Subcutaneous abdominal adipose tissue (tissue), 5 donors: ENCODE data around the gene CROCC2.

Source experiments
- H3K27ac ChIP-seq: one replicate; pipeline ENCODE4 v1.7.0; 2013; ENCODE audit warnings: low read depth, mild to moderate bottlenecking, inconsistent platforms, low read length, moderate library complexity
- H3K27me3 ChIP-seq, 5 donors: one replicate each; pipeline ENCODE4 v1.7.0; 2013; ENCODE audit warnings: low read length in 5 of 5, inconsistent platforms in 1 of 5; ENCODE audit not compliant: control insufficient read depth in 5 of 5, insufficient read depth in 4 of 5
- H3K36me3 ChIP-seq, 5 donors: one replicate each; pipeline ENCODE4 v1.7.0; 2013; ENCODE audit warnings: low read length in 5 of 5; ENCODE audit not compliant: control insufficient read depth in 5 of 5, insufficient read depth in 5 of 5
- H3K4me1 ChIP-seq, 5 donors: one replicate each; pipeline ENCODE4 v1.7.0; 2013; ENCODE audit warnings: low read length in 5 of 5, mild to moderate bottlenecking in 3 of 5, moderate library complexity in 1 of 5; ENCODE audit not compliant: control insufficient read depth in 5 of 5, insufficient read depth in 5 of 5
- H3K4me3 ChIP-seq, 5 donors: one replicate each; pipeline ENCODE4 v1.7.0; 2013; ENCODE audit warnings: low read length in 5 of 5, low read depth in 1 of 5
- H3K9ac ChIP-seq, 5 donors: one replicate each; pipeline ENCODE4 v1.7.0; 2013; ENCODE audit warnings: low read length in 5 of 5, mild to moderate bottlenecking in 4 of 5, moderate library complexity in 3 of 5
- H3K9me3 ChIP-seq, 5 donors: one replicate each; pipeline ENCODE4 v1.7.0; 2013; ENCODE audit warnings: low read length in 5 of 5; ENCODE audit not compliant: control insufficient read depth in 5 of 5
- donor health status: healthy.
- donor health status: healthy.
- donor health status: healthy.
- donor health status: healthy.
- donor health status: healthy.

The CROCC2 gene

DNA sequence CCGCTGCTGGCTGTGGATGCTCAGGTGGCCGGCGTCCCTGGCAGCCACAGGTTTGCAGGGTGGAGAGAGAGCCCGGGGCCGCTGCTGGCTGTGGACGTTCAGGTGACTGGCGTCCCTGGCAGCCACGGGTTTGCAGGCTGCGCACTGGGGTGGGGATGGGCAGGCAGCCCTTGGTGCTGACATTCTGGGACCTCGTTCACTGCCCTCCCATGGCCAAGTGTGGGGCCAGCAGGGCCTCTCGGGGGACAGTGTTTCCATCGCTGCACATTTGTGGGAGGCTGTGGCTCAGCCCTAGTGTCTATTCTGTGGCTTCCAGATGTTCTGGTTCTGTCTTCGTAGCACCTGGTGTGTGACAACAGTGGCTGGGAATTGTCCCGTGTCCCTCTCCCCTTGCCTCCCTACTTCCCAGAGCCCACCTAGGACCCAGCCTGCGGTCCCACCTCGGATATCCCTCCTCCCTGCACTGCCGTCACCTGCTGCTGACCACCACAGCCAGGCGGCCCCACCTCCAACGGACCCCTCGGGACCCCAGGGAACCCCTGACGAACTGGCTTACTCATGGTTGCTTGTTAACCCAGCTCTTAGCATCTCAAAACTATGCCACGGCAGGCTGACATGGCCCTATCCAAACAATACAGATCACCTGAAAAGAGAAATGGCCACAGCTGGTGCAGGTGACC lies 915 bp downstream of the CROCC2 start:
- peaks cover 0 to 10% (median 0%) of the 10 kb centered on the region in 5 donors for H3K4me1 ChIP-seq
- no peaks in the 10 kb centered on the region for H3K36me3 ChIP-seq
- H3K4me3 ChIP-seq = no peak overlapping the region
- peaks cover 11 to 23% (median 16%) of the 10 kb centered on the region in 5 donors for H3K27me3 ChIP-seq
- H3K27ac ChIP-seq = no peak overlapping the region
- no peaks in the 10 kb centered on the region for H3K9me3 ChIP-seq
- no peak overlapping the region for H3K9ac ChIP-seq

- Histone ChIP-seq H3K4me3 (no peak overlapping the region), H3K27ac (no peak overlapping the region), H3K36me3 (no peaks in the 10 kb centered on the region), H3K27me3 (peaks cover 11 to 23% (median 17%) of the 10 kb centered on the region in 5 donors), H3K9ac (no peak overlapping the region), H3K4me1 (peaks cover 5 to 24% (median 11%) of the 10 kb centered on the region in 5 donors), H3K9me3 (no peaks in the 10 kb centered on the region)
Measured at GRCh38 chr2:240909216-240909974, 3.3 kb downstream of the CROCC2 start.

DNA sequence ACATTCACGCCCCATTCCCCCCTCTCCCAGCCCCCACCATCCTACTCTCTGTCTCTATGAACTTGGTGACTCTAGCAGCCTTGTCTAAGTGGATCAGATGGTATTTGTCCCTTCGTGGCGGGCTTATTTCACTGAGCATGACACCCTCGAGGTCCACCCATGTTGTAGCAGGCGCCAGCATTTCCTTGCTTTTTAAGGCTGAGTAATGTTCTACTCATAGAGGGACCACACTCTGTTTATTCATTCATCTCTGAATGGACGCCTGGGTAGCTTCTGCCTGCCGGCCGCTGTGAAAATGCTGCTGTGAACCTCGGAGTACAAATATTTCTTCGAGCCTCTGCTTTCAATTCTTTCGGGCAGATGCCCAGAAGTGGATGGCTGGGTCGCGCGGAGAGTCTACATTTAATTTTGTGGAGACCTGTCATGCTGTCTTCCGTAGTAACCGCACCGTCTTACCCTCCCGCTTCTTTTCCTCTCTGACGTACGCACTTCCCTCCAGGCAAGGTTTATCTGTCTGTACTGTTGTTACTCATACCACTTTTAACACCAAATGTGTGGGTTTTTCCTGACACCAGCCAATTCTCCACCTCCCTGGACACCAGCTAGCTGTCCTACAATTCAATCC lies 5.6 kb downstream of the CROCC2 start:
- Histone ChIP-seq H3K4me3 (no peak overlapping the region), H3K36me3 (no peaks in the 10 kb centered on the region), H3K27ac (no peak overlapping the region), H3K9me3 (no peaks in the 10 kb centered on the region), H3K9ac (no peak overlapping the region), H3K4me1 (peaks cover 5 to 35% (median 30%) of the 10 kb centered on the region in 5 donors), H3K27me3 (peaks cover 14 to 18% (median 16%) of the 10 kb centered on the region in 5 donors)

DNA sequence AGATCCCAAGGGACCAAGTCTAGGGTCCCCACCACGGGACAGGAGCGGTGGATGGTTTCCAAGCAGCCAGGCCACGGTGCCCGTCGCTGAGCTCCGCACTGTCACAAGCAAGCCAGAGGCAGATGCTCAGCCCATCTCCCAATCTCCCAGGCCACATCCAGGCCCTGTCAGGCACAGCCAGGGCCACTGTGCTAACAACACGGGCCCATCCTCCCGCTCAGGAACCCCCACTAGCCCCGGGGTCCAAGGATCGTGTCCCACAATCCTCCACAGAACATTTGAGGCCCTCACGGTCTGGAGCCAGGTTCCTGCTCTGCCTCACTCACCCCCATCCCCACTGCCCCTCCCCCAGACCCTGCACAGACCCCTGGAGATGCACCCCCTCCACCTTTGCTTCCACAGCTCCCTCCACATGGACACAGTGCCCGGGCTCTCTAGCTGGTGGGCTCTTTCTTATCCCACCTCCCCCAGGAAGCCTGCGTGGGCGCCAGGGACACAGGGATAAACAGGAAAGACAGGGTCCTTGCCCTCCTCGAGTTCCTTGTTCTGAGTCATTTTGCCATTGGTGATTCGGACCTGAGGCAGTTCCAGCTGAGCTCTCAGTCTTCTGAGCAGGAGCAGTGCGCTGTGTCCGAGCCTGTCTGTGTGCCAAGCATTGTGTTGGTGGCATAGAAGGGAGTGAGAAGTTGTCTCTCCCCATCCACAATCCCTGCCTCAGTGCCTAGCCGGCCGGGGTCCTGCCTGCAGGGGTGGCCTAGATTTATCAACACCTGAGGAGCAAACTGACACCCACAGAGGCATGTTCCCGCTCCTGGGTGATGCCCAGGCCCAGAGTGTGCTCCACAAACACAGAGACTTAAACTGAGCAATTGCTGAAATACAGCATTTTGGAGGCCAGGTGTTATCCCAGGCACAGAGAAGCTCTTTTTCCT lies 7.0 kb downstream of the CROCC2 start:
- Histone ChIP-seq H3K9me3 (no peaks in the 10 kb centered on the region), H3K27ac (no peak overlapping the region), H3K4me1 (peaks cover 7 to 45% (median 35%) of the 10 kb centered on the region in 5 donors), H3K9ac (peak overlapping the region in 1 of 5 donors; percentile 32), H3K4me3 (no peak overlapping the region), H3K36me3 (no peaks in the 10 kb centered on the region), H3K27me3 (peaks cover 7 to 18% (median 9%) of the 10 kb centered on the region in 5 donors)

- Histone ChIP-seq H3K36me3 (no peaks in the 10 kb centered on the region), H3K4me1 (peaks cover 7 to 45% (median 35%) of the 10 kb centered on the region in 5 donors), H3K27me3 (peaks cover 7 to 18% (median 9%) of the 10 kb centered on the region in 5 donors), H3K27ac (no peak overlapping the region), H3K4me3 (peak overlapping the region in 1 of 5 donors; percentile 33), H3K9ac (no peak overlapping the region), H3K9me3 (no peaks in the 10 kb centered on the region)
Measured at GRCh38 chr2:240913810-240914644, 7.9 kb downstream of the CROCC2 start.

DNA sequence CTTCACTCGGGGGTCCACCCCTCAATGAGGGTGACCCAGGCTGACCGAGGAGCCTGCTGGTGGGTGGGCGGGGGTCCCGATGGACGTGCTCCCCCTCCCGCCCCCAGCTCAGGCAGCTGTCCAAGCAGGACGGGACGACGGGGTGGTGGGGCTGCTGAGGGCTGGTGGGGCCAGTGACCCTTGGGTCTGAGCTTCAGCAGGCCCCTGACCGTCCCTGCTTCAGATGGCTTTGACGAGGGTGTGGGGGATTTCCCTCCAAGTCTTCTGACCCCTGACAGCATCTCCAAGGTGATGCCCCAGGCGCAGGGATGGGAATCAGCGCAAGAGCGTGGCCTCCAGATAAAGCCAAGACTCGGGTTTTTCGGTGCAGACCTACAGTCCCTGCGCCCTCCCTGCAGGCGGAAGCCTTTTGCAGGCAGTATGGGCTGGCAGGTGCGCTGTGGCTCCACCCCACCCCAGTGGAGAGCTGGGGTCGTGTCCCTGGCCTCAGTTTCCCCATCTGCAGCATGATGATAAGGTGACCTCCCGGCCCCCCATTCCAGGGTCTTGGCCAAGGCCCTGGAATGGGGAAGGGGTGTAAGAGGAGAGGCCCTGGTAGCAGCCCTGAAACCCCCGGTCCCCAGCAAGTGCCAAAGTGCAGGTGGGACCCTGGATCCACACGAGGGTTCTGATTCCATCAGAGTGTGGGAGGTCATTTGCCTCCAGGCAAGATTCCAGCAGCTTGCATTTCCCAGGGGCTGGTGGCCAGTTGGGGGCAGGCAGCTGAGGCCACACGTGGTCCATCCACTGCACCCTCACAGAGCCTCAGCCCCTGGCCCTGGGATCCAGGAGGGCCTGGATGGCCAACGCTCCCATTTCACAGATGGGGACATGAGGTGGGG lies 8.7 kb downstream of the CROCC2 start:
- H3K27ac ChIP-seq = no peak overlapping the region
- no peaks in the 10 kb centered on the region for H3K9me3 ChIP-seq
- H3K4me1 ChIP-seq = peaks cover 7 to 45% (median 35%) of the 10 kb centered on the region in 5 donors
- H3K9ac ChIP-seq = no peak overlapping the region
- H3K36me3 ChIP-seq = no peaks in the 10 kb centered on the region
- H3K4me3 ChIP-seq = no peak overlapping the region
- H3K27me3 ChIP-seq = peaks cover 5 to 13% (median 9%) of the 10 kb centered on the region in 5 donors

- Histone ChIP-seq H3K4me3 (peak overlapping the region in 1 of 5 donors; percentile 16), H3K27me3 (peaks cover 5 to 13% (median 8%) of the 10 kb centered on the region in 5 donors), H3K27ac (no peak overlapping the region), H3K4me1 (peaks cover 7 to 47% (median 37%) of the 10 kb centered on the region in 5 donors), H3K9me3 (no peaks in the 10 kb centered on the region), H3K36me3 (no peaks in the 10 kb centered on the region), H3K9ac (no peak overlapping the region)
Measured at GRCh38 chr2:240915526-240916341, 9.6 kb downstream of the CROCC2 start.

GRCh38 chr2:240916571-240917008 lies 10.5 kb downstream of the CROCC2 start:
- H3K4me3 ChIP-seq = no peak overlapping the region
- H3K4me1 ChIP-seq = peaks cover 7 to 53% (median 45%) of the 10 kb centered on the region in 5 donors
- peak overlapping the region; percentile 50 for H3K27ac ChIP-seq
- H3K9me3 ChIP-seq = no peaks in the 10 kb centered on the region
- no peak overlapping the region for H3K9ac ChIP-seq
- no peaks in the 10 kb centered on the region for H3K36me3 ChIP-seq
- peaks cover 5 to 13% (median 8%) of the 10 kb centered on the region in 5 donors for H3K27me3 ChIP-seq
